Activated B cell treated with CpG ODN at 0.5 μM for 24 hours (primary cell): ENCODE data around the gene PHACTR1. TPM values are rescaled to one million over a fixed set of nuclear protein-coding genes. Genes with fewer than 3 reads are reported as not detected.

Experiments used
- ATAC-seq: fragments of 200-7000 bp; cut with Tn5 transposase; one replicate; pipeline ENCODE4 v1.10.0; 2021; ENCODE audit warnings: low read depth, mild to moderate bottlenecking, moderate library complexity
- CTCF ChIA-PET: fragments of 350-600 bp; sonication (Branson Sonifier 250); formaldehyde crosslinking; loops from one replicate; lab custom pipeline; 2021; ENCODE audit warnings: antibody characterized with exemption; lab: Charles Lee
- POLR2A ChIA-PET: fragments of 350-600 bp; sonication (Branson Sonifier 250); formaldehyde crosslinking; loops from one replicate; lab custom pipeline; 2021; ENCODE audit warnings: antibody characterized with exemption; lab: Charles Lee
- DNase-seq: peaks from one replicate; pipeline ENCODE4 v3.0.0; 2022
- H3K27ac Mint-ChIP-seq: one replicate; pipeline ENCODE4 v1.8.0; 2020; ENCODE audit warnings: mixed read lengths
- H3K27me3 Mint-ChIP-seq: one replicate; pipeline ENCODE4 v1.8.0; 2021; ENCODE audit warnings: mixed read lengths
- H3K36me3 Mint-ChIP-seq: one replicate; pipeline ENCODE4 v1.8.0; 2021; ENCODE audit warnings: low read depth, mixed read lengths
- H3K4me1 Mint-ChIP-seq: one replicate; pipeline ENCODE4 v1.8.0; 2021; ENCODE audit warnings: mixed read lengths
- H3K4me3 Mint-ChIP-seq: one replicate; pipeline ENCODE4 v1.8.0; 2020; ENCODE audit warnings: mild to moderate bottlenecking, mixed read lengths
- H3K9me3 Mint-ChIP-seq: one replicate; pipeline ENCODE4 v1.8.0; 2020; ENCODE audit warnings: mixed read lengths
- intact Hi-C: fragments of 100-400 bp; cut with micrococcal nuclease; formaldehyde crosslinking; loops from one replicate; pipeline ENCODE4 v1.15.1; 2024
- total RNA-seq: library from RNA; stranded (reverse); gene quantifications from 2 replicates; pipeline ENCODE4 v1.2.3, GENCODE V29; 2022
- TF ChIP-seq, protein P1 (sequence below): fragments of 200-600 bp; IDR thresholded peaks from one replicate; pipeline ENCODE4 v1.8.0; 2022; ENCODE audit warnings: antibody characterized with exemption, mild to moderate bottlenecking

Gene PHACTR1
- total RNA-seq, 1 donor from 2014 or later = 115 TPM

GRCh38 chr6:13307508-13307995, 591.0 kb downstream of the PHACTR1 start:
- H3K27me3 Mint-ChIP-seq = no peaks in the 10 kb centered on the region
- no peaks in the 10 kb centered on the region for H3K9me3 Mint-ChIP-seq
- ChIA-PET CTCF (no interaction called here), POLR2A (interaction anchor here (0.8 kb wide), 1 partner anchor 308 kb away, joined by 3 read pairs; the partner anchor contains the start of gene NOL7)
- H3K4me3 Mint-ChIP-seq = no peak overlapping the region
- intact Hi-C loops = no loop called here
- H3K27ac Mint-ChIP-seq = no peak overlapping the region
- H3K4me1 Mint-ChIP-seq = peaks cover 36% of the 10 kb centered on the region
- no peak for DNase-seq
- TF ChIP-seq, protein P1, sequence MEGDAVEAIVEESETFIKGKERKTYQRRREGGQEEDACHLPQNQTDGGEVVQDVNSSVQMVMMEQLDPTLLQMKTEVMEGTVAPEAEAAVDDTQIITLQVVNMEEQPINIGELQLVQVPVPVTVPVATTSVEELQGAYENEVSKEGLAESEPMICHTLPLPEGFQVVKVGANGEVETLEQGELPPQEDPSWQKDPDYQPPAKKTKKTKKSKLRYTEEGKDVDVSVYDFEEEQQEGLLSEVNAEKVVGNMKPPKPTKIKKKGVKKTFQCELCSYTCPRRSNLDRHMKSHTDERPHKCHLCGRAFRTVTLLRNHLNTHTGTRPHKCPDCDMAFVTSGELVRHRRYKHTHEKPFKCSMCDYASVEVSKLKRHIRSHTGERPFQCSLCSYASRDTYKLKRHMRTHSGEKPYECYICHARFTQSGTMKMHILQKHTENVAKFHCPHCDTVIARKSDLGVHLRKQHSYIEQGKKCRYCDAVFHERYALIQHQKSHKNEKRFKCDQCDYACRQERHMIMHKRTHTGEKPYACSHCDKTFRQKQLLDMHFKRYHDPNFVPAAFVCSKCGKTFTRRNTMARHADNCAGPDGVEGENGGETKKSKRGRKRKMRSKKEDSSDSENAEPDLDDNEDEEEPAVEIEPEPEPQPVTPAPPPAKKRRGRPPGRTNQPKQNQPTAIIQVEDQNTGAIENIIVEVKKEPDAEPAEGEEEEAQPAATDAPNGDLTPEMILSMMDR = no peak
- ATAC-seq = no peak
- H3K36me3 Mint-ChIP-seq = peaks cover 53% of the 10 kb centered on the region

DNA sequence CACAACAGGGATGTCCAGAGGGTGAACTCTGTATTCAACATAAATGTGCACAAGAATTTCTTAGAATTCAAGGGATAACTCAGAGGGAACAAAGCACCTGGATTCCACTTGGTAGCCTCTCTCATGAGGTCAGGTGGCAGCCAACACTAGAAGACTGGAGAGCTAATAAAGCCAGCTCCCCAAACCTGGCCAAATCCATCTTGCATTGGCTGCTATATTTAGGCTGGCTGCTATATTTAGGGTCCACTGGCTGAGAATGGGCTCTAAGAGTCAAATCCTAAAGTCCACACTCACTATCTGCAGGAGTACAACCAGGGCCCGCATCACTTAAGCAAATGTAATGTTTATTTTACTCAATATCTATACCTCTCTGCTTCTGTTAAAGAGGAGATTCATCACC, 591.8 kb downstream of the PHACTR1 start:
- no peak overlapping the region for H3K4me3 Mint-ChIP-seq
- peaks cover 57% of the 10 kb centered on the region for H3K36me3 Mint-ChIP-seq
- intact Hi-C loops = no loop called here
- H3K4me1 Mint-ChIP-seq = peaks cover 28% of the 10 kb centered on the region
- ATAC-seq = no peak
- no peak for DNase-seq
- TF ChIP-seq, protein P1 = no peak
- H3K27me3 Mint-ChIP-seq = no peaks in the 10 kb centered on the region
- H3K9me3 Mint-ChIP-seq = no peaks in the 10 kb centered on the region
- ChIA-PET CTCF (no interaction called here), POLR2A (no interaction called here)
- H3K27ac Mint-ChIP-seq = no peak overlapping the region

GRCh38 chr6:13311155-13311554, 594.6 kb downstream of the PHACTR1 start:
- no peaks in the 10 kb centered on the region for H3K9me3 Mint-ChIP-seq
- DNase-seq = no peak
- no peak overlapping the region for H3K27ac Mint-ChIP-seq
- CTCF ChIA-PET = no interaction called here
- intact Hi-C loops = no loop called here
- H3K27me3 Mint-ChIP-seq = no peaks in the 10 kb centered on the region
- peaks cover 2% of the 10 kb centered on the region for H3K4me1 Mint-ChIP-seq
- H3K36me3 Mint-ChIP-seq = peaks cover 80% of the 10 kb centered on the region
- no peak for ATAC-seq
- TF ChIP-seq, protein P1 = no peak
- no peak overlapping the region for H3K4me3 Mint-ChIP-seq
- POLR2A ChIA-PET = no interaction called here

- DNase-seq = no peak
- Mint-ChIP-seq H3K27ac (no peak overlapping the region), H3K4me1 (peaks cover 2% of the 10 kb centered on the region), H3K4me3 (no peak overlapping the region), H3K9me3 (no peaks in the 10 kb centered on the region), H3K36me3 (peaks cover 83% of the 10 kb centered on the region), H3K27me3 (no peaks in the 10 kb centered on the region)
- no peak for ATAC-seq
- CTCF ChIA-PET = interaction anchor here (0.7 kb wide), 1 partner anchor 120 kb away, joined by 3 read pairs; no protein-coding TSS in a partner anchor
- intact Hi-C loops = no loop called here
- TF ChIP-seq, protein P1 = no peak
- POLR2A ChIA-PET = no interaction called here
Measured at GRCh38 chr6:13314806-13315205, 598.2 kb downstream of the PHACTR1 start.

- ATAC-seq = no peak
- Mint-ChIP-seq H3K4me3 (no peak overlapping the region), H3K4me1 (peaks cover 2% of the 10 kb centered on the region), H3K36me3 (peaks cover 87% of the 10 kb centered on the region), H3K27me3 (no peaks in the 10 kb centered on the region), H3K9me3 (no peaks in the 10 kb centered on the region), H3K27ac (no peak overlapping the region)
- intact Hi-C loops = no loop called here
- no peak for DNase-seq
- CTCF ChIA-PET = interaction anchor here (1.5 kb wide), 1 partner anchor 121 kb away, joined by 5 read pairs; no protein-coding TSS in a partner anchor
- POLR2A ChIA-PET = interaction anchor here (1.2 kb wide), 1 partner anchor 13 kb away, joined by 3 read pairs; the partner anchor contains the start of gene TBC1D7
- TF ChIP-seq, protein P1 = no peak
Measured at GRCh38 chr6:13315896-13316295, 599.3 kb downstream of the PHACTR1 start.
